ENCODE results near the gene PDGFD. TPM values are rescaled to one million over a fixed set of nuclear protein-coding genes. Genes with fewer than 3 reads are reported as not detected.

Gene PDGFD
- polyA plus RNA-seq, 1 donor (not counting 4 experiments of a cell fraction or from before 2014, with no cell fraction given): 0.28 TPM

DNA sequence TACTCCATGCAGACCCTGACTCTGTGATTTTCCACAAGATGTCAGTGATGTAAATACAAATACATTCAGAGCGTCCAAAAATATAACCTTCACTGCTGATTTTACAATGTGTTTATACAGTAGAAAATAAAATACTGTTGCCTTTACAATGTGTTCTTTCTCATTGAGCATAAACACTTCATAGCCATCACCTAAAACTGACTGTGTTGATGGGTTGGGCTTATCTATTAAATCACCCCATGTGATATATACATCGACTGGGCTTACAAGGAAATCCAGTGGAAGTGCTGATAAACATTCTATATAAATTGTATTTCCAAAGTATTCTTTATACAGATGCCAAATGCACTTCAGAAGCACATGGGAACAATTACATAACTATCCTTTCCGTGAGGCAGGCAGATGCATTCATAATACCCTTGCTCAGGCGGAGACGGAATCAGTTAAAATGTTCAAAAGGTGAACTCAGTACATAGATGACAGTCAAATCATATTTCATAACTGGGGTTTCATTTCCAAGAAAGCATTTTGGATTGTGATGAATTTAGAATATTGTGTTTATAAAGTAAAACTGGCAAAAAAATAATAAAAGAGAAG lies 99.8 kb downstream of the PDGFD start:
- no peaks in the 10 kb centered on the region for H3K9me3 ChIP-seq (ENCODE audit: control insufficient read depth, low read depth, low read length)
- H2AFZ ChIP-seq (ENCODE audit: control insufficient read depth, low read length): no peak overlapping the region
- H4K20me1 ChIP-seq (ENCODE audit: control insufficient read depth, extremely low read depth, insufficient read depth, low read length): no peaks in the 10 kb centered on the region
- no peaks in the 10 kb centered on the region for H3K36me3 ChIP-seq (ENCODE audit: control insufficient read depth in 2 of 2, extremely low read depth in 1 of 2, insufficient read depth in 2 of 2, low read length in 2 of 2)
- no peak for DNase-seq (ENCODE audit: low read depth, low spot score)
- H3K27ac ChIP-seq (ENCODE audit: control insufficient read depth, insufficient read depth, low read length): no peak overlapping the region
- no peaks in the 10 kb centered on the region for H3K27me3 ChIP-seq (ENCODE audit: control insufficient read depth, extremely low read depth, insufficient read depth, low read length)
- H3K9me1 ChIP-seq (ENCODE audit: control insufficient read depth, extremely low read depth, insufficient read depth, low read length): no peaks in the 10 kb centered on the region
- H3K79me2 ChIP-seq (ENCODE audit: control insufficient read depth, insufficient read depth, low read length): no peaks in the 10 kb centered on the region
- no peak for FAIRE-seq
- H3K9ac ChIP-seq (ENCODE audit: control insufficient read depth, extremely low read depth, insufficient read depth, low read length): no peak overlapping the region
- H3K4me2 ChIP-seq (ENCODE audit: control insufficient read depth, extremely low read depth, insufficient read depth, low read depth, low read length): no peak overlapping the region
- dilution Hi-C loops (cut with MboI; ENCODE audit: extremely low pct_ligation_motif_present, low sequenced_read_pairs): no loop called here
- no peak for TF ChIP-seq EZH2 (IDR thresholded peaks at IDR 0.05; ENCODE audit: low read length)
- H3K4me1 ChIP-seq (ENCODE audit: control insufficient read depth, extremely low read depth, insufficient read depth, low read length): no peaks in the 10 kb centered on the region
- no peak overlapping the region for H3K4me3 ChIP-seq (ENCODE audit: control insufficient read depth in 2 of 3, extremely low read depth in 1 of 3, insufficient read depth in 2 of 3, low read depth in 1 of 3, low read length in 3 of 3)

- no peak overlapping the region for H3K9ac ChIP-seq (ENCODE audit: control insufficient read depth, extremely low read depth, insufficient read depth, low read length)
- no peak for TF ChIP-seq EZH2 (IDR thresholded peaks at IDR 0.05; ENCODE audit: low read length)
- TF ChIP-seq, protein P1, sequence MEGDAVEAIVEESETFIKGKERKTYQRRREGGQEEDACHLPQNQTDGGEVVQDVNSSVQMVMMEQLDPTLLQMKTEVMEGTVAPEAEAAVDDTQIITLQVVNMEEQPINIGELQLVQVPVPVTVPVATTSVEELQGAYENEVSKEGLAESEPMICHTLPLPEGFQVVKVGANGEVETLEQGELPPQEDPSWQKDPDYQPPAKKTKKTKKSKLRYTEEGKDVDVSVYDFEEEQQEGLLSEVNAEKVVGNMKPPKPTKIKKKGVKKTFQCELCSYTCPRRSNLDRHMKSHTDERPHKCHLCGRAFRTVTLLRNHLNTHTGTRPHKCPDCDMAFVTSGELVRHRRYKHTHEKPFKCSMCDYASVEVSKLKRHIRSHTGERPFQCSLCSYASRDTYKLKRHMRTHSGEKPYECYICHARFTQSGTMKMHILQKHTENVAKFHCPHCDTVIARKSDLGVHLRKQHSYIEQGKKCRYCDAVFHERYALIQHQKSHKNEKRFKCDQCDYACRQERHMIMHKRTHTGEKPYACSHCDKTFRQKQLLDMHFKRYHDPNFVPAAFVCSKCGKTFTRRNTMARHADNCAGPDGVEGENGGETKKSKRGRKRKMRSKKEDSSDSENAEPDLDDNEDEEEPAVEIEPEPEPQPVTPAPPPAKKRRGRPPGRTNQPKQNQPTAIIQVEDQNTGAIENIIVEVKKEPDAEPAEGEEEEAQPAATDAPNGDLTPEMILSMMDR (optimal IDR thresholded peaks at IDR 0.05 in 1 of 3, IDR thresholded peaks at IDR 0.05 in 1 of 3, conservative IDR thresholded peaks at IDR 0.05 in 1 of 3; ENCODE audit: extremely low read depth in 1 of 3, insufficient read depth in 2 of 3, low read length in 3 of 3): no peak
- no peaks in the 10 kb centered on the region for H4K20me1 ChIP-seq (ENCODE audit: control insufficient read depth, extremely low read depth, insufficient read depth, low read length)
- H3K27ac ChIP-seq (ENCODE audit: control insufficient read depth, insufficient read depth, low read length): no peak overlapping the region
- no peaks in the 10 kb centered on the region for H3K4me1 ChIP-seq (ENCODE audit: control insufficient read depth, extremely low read depth, insufficient read depth, low read length)
- no peaks in the 10 kb centered on the region for H3K9me3 ChIP-seq (ENCODE audit: control insufficient read depth, low read depth, low read length)
- H3K4me2 ChIP-seq (ENCODE audit: control insufficient read depth, extremely low read depth, insufficient read depth, low read depth, low read length): no peak overlapping the region
- H2AFZ ChIP-seq (ENCODE audit: control insufficient read depth, low read length): no peak overlapping the region
- DNase-seq (ENCODE audit: low read depth, low spot score): no peak
- H3K27me3 ChIP-seq (ENCODE audit: control insufficient read depth, extremely low read depth, insufficient read depth, low read length): no peaks in the 10 kb centered on the region
- H3K4me3 ChIP-seq (ENCODE audit: control insufficient read depth in 2 of 3, extremely low read depth in 1 of 3, insufficient read depth in 2 of 3, low read depth in 1 of 3, low read length in 3 of 3): no peak overlapping the region
- no peaks in the 10 kb centered on the region for H3K79me2 ChIP-seq (ENCODE audit: control insufficient read depth, insufficient read depth, low read length)
- no peaks in the 10 kb centered on the region for H3K36me3 ChIP-seq (ENCODE audit: control insufficient read depth in 2 of 2, extremely low read depth in 1 of 2, insufficient read depth in 2 of 2, low read length in 2 of 2)
- dilution Hi-C loops (cut with MboI; ENCODE audit: extremely low pct_ligation_motif_present, low sequenced_read_pairs): no loop called here
- no peak for FAIRE-seq
- no peaks in the 10 kb centered on the region for H3K9me1 ChIP-seq (ENCODE audit: control insufficient read depth, extremely low read depth, insufficient read depth, low read length)
Measured at GRCh38 chr11:104061853-104062521, 102.0 kb downstream of the PDGFD start.
